Mesendoderm (in vitro differentiated cells): ENCODE results near the gene COASY.
"Not testable (repeated sequence)": the region's sequence is repeated elsewhere in the genome, so short reads cannot be mapped to it uniquely, and the experiment has no call there.

Source experiments
- DNase-seq: peaks from one replicate; pipeline ENCODE4 v3.0.0; 2013
- H2AK5ac ChIP-seq: 2 replicates; pipeline ENCODE4 v1.6.1; 2013; ENCODE audit warnings: low read length, inconsistent platforms
- H2BK120ac ChIP-seq: 2 replicates; pipeline ENCODE4 v1.6.1; 2013; ENCODE audit warnings: low read depth, mild to moderate bottlenecking, low read length, moderate library complexity, mixed read lengths
- H2BK15ac ChIP-seq: replicated peaks from 2 replicates; pipeline ENCODE4 v1.6.1; 2013; ENCODE audit warnings: low read depth, mild to moderate bottlenecking, moderate library complexity
- H2BK5ac ChIP-seq: 2 replicates; pipeline ENCODE4 v1.6.1; 2013; ENCODE audit warnings: low read length, inconsistent platforms
- H3K18ac ChIP-seq: 2 replicates; pipeline ENCODE4 v1.6.1; 2013; ENCODE audit warnings: mild to moderate bottlenecking, low read length, mixed read lengths
- H3K23ac ChIP-seq: one replicate; pipeline ENCODE4 v1.6.1; 2013; ENCODE audit warnings: low read length
- H3K27ac ChIP-seq: 2 replicates; pipeline ENCODE4 v1.5.1; 2013; ENCODE audit warnings: low read depth, mild to moderate bottlenecking, inconsistent platforms, low read length, moderate library complexity
- H3K27me3 ChIP-seq: 2 replicates; pipeline ENCODE4 v1.6.1; 2013; ENCODE audit warnings: low read length, control low read depth, mild to moderate bottlenecking, inconsistent platforms; ENCODE audit not compliant: insufficient read depth, poor library complexity
- H3K36me3 ChIP-seq: 2 replicates; pipeline ENCODE4 v1.6.1; 2013; ENCODE audit warnings: low read length, inconsistent platforms; ENCODE audit not compliant: control insufficient read depth, insufficient read depth
- H3K4ac ChIP-seq: one replicate; pipeline ENCODE4 v1.6.1; 2013; ENCODE audit warnings: low read depth, mild to moderate bottlenecking, low read length, moderate library complexity
- H3K4me1 ChIP-seq: 2 replicates; pipeline ENCODE4 v1.6.1; 2013; ENCODE audit warnings: low read depth, low read length, inconsistent platforms; ENCODE audit not compliant: control insufficient read depth
- H3K4me2 ChIP-seq: 2 replicates; pipeline ENCODE4 v1.6.1; 2013; ENCODE audit warnings: low read length
- H3K4me3 ChIP-seq: 2 replicates; pipeline ENCODE4 v1.5.1; 2013; ENCODE audit warnings: mild to moderate bottlenecking, low read length
- H3K56ac ChIP-seq: one replicate; pipeline ENCODE4 v1.6.1; 2013; ENCODE audit warnings: low read length
- H3K79me1 ChIP-seq: 2 replicates; pipeline ENCODE4 v1.6.1; 2013; ENCODE audit warnings: low read length, inconsistent platforms
- H3K79me2 ChIP-seq: 2 replicates; pipeline ENCODE4 v1.6.1; 2013; ENCODE audit warnings: mild to moderate bottlenecking, low read length; ENCODE audit not compliant: control insufficient read depth, insufficient read depth
- H3K9ac ChIP-seq: 2 replicates; pipeline ENCODE4 v1.6.1; 2013; ENCODE audit warnings: low read length, inconsistent platforms
- H4K5ac ChIP-seq: one replicate; pipeline ENCODE4 v1.6.1; 2013; ENCODE audit warnings: low read length
- H4K8ac ChIP-seq: one replicate; pipeline ENCODE4 v1.6.1; 2013; ENCODE audit warnings: low read depth, mild to moderate bottlenecking, control low read depth, low read length, moderate library complexity
- WGBS: extraction: QIAGEN DNeasy Blood & Tissue Kit; methylation state at CpG from one replicate; pipeline ENCODE4 v1.1.7; 2013; ENCODE audit warnings: low lambda C conversion rate, missing lambda C conversion rate; ENCODE audit not compliant: insufficient coverage; ENCODE audit errors: extremely low coverage; 5-methylcytosine and 5-hydroxymethylcytosine counted together

COASY gene

DNA sequence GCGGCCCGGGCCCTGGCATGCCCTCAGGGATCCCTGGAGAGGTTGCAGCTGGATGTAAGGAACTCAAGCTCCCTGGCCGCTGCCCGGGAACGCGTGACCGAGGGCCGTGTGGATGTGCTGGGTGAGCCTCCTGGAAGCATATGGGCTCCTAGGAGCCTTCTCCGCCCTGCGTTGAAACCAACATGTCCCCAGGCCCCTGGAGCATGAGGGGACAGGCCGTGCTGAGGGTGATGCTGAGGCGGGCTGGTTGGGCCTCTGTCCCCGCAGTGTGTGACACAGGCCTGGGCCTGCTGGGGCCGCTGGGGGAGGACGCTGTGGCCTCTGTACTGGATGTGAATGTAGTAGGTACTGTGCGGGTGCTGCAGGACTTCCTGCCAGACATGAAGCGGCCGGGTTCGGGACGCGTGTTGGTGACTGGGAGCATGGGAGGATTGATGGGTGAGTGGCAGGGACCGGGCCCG lies 14.9 kb upstream of the COASY start:
- Histone ChIP-seq H3K27me3 (no peaks in the 10 kb centered on the region), H3K79me2 (no peaks in the 10 kb centered on the region), H3K4me3 (no peak overlapping the region), H2BK15ac (no peak overlapping the region), H3K9ac (no peak overlapping the region), H3K56ac (no peak overlapping the region), H3K79me1 (no peaks in the 10 kb centered on the region), H3K4me1 (no peaks in the 10 kb centered on the region), H2BK120ac (no peak overlapping the region), H2AK5ac (no peak overlapping the region), H4K5ac (no peak overlapping the region), H3K23ac (no peak overlapping the region), H3K36me3 (no peaks in the 10 kb centered on the region), H3K27ac (no peak overlapping the region), H3K4ac (no peak overlapping the region), H4K8ac (no peak overlapping the region), H3K4me2 (no peak overlapping the region), H2BK5ac (no peak overlapping the region), H3K18ac (no peak overlapping the region)
- WGBS = no CpG with 5 or more reads among the region's 23 CpGs
- DNase-seq = no peak

DNA sequence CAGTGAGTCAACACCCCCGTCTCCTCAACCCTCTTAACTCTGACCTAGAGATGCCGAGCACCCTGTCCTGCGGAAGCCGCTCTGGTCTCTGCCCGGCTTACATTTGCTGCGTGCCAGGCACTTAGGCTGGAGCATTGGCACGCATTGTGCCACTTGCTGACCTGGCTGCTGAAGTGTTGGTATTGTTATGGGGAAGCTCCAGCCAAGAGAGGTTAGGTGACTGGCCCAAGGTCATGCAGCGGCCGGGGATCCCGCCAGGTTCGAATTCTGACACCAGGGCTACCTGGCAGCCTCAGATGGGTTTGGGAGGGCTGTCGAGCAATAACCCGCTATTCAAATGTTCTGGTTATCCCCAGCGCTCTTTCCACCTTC lies 14.3 kb upstream of the COASY start:
- H3K79me1 ChIP-seq = no peaks in the 10 kb centered on the region
- H3K79me2 ChIP-seq = no peaks in the 10 kb centered on the region
- no peaks in the 10 kb centered on the region for H3K27me3 ChIP-seq
- no peak overlapping the region for H2BK5ac ChIP-seq
- peak overlapping the region; percentile 56 for H3K9ac ChIP-seq
- H4K8ac ChIP-seq = no peak overlapping the region
- no peaks in the 10 kb centered on the region for H3K4me1 ChIP-seq
- H3K27ac ChIP-seq = no peak overlapping the region
- H2BK15ac ChIP-seq = no peak overlapping the region
- no peak overlapping the region for H4K5ac ChIP-seq
- DNase-seq = no peak
- H2BK120ac ChIP-seq = no peak overlapping the region
- H2AK5ac ChIP-seq = no peak overlapping the region
- no peak overlapping the region for H3K56ac ChIP-seq
- no peak overlapping the region for H3K18ac ChIP-seq
- no CpG with 5 or more reads among the region's 14 CpGs for whole genome bisulfite sequencing
- H3K23ac ChIP-seq = no peak overlapping the region
- H3K4me3 ChIP-seq = no peak overlapping the region
- H3K36me3 ChIP-seq = no peaks in the 10 kb centered on the region
- H3K4me2 ChIP-seq = peak overlapping the region; percentile 53
- H3K4ac ChIP-seq = no peak overlapping the region

DNA sequence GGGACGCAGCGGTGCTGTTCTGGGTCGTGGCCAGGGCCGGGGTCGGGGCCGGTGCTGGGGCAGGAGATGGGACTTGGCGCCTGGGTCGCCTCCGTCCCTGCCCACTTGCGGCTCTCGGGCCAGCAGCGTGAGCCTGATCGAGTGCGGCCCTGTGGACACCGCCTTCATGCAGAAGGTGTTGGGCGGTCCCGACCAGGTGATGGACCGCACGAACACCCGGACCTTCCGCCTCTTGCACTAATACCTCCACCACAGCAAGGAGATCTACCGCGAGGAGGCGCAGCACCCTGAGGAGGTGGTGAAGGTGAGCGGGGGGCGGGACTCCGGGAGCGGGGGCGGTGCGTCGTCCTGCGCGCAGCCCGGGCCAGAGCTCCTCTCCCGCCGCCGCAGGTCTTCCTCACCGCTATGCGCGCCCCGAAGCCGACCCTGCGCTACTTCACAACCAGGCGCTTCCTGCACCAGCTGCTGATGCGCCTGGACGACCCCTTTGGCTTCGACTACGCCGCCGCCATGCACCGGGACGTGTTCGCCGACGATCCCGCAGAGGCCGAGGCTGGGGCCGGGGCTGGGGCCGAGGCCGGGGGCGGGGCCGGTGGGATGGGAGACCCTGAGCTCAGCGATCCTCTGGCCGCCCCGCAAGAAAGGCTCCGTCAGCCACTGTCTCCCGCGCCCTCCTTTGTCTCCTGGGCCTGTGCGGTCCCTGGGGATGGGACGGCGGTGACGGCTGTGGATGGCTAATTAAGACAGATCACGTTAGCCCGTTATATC lies 13.7 kb upstream of the COASY start:
- Histone ChIP-seq H2BK15ac (no peak overlapping the region), H3K4me1 (no peaks in the 10 kb centered on the region), H4K8ac (no peak overlapping the region), H2BK5ac (no peak overlapping the region), H3K79me1 (no peaks in the 10 kb centered on the region), H3K56ac (peak overlapping the region; percentile 81), H3K36me3 (no peaks in the 10 kb centered on the region), H3K79me2 (no peaks in the 10 kb centered on the region), H3K18ac (no peak overlapping the region), H2AK5ac (no peak overlapping the region), H3K4me3 (no peak overlapping the region), H3K23ac (no peak overlapping the region), H2BK120ac (no peak overlapping the region), H4K5ac (no peak overlapping the region), H3K27ac (no peak overlapping the region), H3K9ac (peak overlapping the region; percentile 56), H3K27me3 (no peaks in the 10 kb centered on the region), H3K4ac (no peak overlapping the region), H3K4me2 (peak overlapping the region; percentile 63)
- no CpG with 5 or more reads among the region's 74 CpGs for WGBS
- peak; percentile 94 for DNase-seq

DNA sequence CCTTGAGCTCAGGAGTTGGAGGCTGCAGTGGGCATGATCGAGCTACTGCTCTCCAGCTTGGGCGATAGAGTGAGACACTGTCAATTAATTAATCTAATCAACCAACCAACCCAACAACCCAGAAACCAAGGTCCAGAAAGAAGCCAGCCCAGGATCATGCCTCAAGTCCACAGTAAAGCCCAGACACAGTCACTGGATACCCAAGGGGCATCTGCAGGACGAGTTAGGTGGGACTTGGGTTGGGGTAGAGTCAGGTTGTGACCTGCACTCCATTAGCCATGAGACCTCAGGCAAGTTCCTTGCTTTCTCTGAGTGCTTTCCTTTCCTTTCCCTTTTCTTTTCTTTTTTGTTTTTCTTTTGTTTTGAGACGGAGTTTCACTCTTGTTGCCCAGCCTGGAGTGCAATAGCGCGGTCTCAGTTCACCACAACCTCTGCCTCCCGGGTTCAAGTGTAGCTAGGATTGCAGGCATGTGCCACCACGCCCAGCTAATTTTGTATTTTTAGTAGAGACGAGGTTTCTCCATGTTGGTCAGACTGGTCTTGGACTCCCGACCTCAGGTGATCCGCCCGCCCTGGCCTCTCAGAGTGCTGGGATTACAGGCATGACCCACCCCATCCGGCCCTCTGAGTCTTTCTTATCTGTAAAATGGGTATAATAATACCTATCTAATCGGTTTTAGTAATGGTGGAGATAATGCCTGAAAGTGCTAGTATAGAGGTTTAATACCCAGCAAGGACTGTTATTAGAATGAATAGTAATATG lies 12.8 kb upstream of the COASY start:
- H3K4me2 ChIP-seq = no peak overlapping the region
- no peak overlapping the region for H2BK15ac ChIP-seq
- H3K23ac ChIP-seq = no peak overlapping the region
- H3K9ac ChIP-seq = no peak overlapping the region
- H3K27ac ChIP-seq = no peak overlapping the region
- DNase-seq = no peak
- H3K79me1 ChIP-seq = no peaks in the 10 kb centered on the region
- H2BK5ac ChIP-seq = no peak overlapping the region
- no peak overlapping the region for H4K5ac ChIP-seq
- no peak overlapping the region for H2AK5ac ChIP-seq
- no peak overlapping the region for H2BK120ac ChIP-seq
- H3K27me3 ChIP-seq = no peaks in the 10 kb centered on the region
- WGBS = no CpG with 5 or more reads among the region's 14 CpGs
- peaks cover 2% of the 10 kb centered on the region for H3K4me1 ChIP-seq
- H3K4me3 ChIP-seq = no peak overlapping the region
- H3K18ac ChIP-seq = no peak overlapping the region
- H3K4ac ChIP-seq = no peak overlapping the region
- H3K36me3 ChIP-seq = no peaks in the 10 kb centered on the region
- peak overlapping the region; percentile 81 for H3K56ac ChIP-seq
- H3K79me2 ChIP-seq = no peaks in the 10 kb centered on the region
- H4K8ac ChIP-seq = no peak overlapping the region

DNA sequence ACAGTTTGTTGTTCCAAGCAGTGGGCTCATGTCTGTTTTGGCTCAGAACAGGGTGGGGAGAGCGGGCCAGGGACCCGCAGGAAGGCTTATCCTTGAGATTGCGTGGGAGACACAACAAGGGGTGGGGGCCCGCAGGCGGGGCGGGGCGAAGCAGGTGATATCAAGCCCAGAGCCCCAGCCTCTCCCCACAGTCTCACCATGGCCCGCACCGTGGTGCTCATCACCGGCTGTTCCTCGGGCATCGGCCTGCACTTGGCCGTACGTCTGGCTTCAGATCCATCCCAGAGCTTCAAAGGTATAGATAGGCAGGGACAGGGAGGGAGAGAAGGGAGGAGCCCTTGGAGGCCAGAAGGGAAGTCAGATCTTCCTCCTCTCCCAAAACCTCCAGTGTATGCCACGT lies 9.2 kb upstream of the COASY start, which contains the start of gene HSD17B1:
Gene HSD17B1 (plus strand): TSS at position 188 of the 400 bp plus-strand sequence. CDS start 11 bp downstream, at position 199.
- H3K23ac ChIP-seq, H2BK5ac ChIP-seq, H3K79me1 ChIP-seq, H2BK15ac ChIP-seq, H3K36me3 ChIP-seq, H3K27me3 ChIP-seq, H3K4me2 ChIP-seq, H3K9ac ChIP-seq, H4K5ac ChIP-seq, H2BK120ac ChIP-seq, H2AK5ac ChIP-seq, H3K4ac ChIP-seq, H3K79me2 ChIP-seq, H3K4me3 ChIP-seq, H4K8ac ChIP-seq, H3K4me1 ChIP-seq, H3K27ac ChIP-seq, H3K18ac ChIP-seq, DNase-seq: not testable (repeated sequence)
- WGBS = no CpG with 5 or more reads among the region's 15 CpGs
- peak within 1 kb of the TSS; percentile 34 for H3K56ac ChIP-seq
